ENCODE results near the gene PTPRS.

Gene PTPRS

DNA sequence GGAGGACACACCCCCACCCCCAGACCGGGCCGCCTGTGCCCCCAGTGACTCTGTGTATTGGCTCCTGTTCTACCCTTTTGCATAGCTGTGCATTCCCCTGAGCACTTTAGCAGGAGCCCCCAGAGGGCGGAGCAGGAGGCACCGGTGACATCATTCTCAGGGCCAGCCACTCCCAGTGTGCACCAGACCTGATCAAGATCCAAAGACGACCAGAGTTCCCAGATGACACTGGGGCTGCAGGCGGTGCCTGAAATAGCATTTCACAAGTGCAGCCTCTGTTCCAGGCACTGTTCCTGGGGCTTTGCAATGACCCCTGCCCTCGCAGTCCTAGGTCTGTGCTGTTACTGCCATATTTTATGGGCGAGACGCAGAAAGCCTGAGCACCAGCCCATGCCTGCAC lies 14.5 kb upstream of the PTPRS start:
- DNase-seq (ENCODE audit: low read depth): no peak

DNA sequence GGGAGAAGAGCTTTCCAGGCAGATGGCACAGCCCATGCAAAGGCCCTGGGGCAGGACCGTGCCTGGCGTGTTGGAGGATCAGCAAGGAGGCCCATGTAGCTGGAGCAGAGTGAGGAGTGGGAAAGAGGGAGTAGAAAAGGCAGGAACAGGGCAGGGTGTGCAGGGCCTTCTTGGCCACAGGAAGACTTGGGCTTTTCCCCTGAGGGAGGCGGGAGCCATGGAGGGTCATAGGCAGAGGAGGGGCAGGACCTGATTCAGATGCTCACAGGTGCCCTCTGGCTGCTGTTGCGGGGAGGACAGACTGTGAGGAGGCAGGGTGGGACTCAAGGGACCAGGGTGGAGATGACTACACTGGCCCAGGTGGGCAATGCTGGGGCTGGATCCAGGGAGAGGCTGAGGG lies 13.8 kb upstream of the PTPRS start:
- DNase-seq (ENCODE audit: low read depth): no peak

DNA sequence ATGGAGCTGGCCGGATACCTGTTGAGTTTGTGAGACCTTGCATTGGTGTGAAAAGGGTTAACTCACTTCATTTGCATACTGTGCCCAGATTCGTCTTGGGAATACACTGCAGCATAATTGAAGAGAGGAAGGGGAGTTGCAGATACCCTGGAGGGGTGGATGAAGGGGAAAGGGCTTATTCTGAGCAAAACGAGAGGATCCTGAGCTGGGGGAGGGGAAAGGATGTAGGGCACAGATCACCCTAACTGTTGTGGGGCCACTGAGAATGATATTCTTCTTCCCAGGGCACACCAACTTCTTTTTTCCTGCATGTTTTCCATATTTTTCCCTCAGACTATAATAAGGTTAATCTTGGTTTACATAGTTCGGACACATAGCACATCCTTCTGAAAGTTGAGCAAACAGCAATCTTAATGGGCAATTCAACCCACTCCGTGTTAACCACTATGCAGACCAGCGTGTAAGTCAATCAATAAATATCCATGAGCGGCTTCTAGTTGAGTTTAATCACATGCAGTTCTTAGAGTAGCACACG lies 11.7 kb upstream of the PTPRS start:
- DNase-seq (ENCODE audit: low read depth): no peak

DNA sequence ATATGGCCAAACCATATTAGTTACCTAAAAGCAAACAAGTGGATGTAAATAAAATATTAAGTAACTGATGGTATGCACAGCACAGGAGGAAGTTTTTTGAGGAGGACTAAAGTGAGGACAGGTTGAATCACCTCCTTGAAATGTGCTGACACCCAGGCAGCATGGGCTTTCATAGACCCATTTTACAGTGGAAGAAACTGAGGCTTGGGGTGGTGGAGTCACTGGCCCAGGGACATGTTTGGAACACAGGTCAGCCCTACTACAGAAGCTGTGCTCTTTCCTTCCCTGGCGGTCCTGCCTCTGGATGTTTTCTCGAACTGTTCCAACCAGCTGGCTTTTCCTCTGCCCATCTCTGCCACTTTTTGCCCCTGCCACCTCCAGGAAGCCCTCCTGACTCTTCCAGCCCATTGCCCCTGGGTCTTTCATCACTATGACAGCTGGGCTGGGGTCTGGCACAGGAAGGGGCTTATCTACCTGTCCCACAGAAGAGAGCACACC lies 11.2 kb upstream of the PTPRS start:
- DNase-seq (ENCODE audit: low read depth): no peak

- no peak for DNase-seq (ENCODE audit: low read depth)
These were observed 8.4 kb upstream of the PTPRS start for GRCh38 chr19:5349041-5349440.

- no peak for DNase-seq (ENCODE audit: low read depth)
These were observed 5.3 kb upstream of the PTPRS start for GRCh38 chr19:5345895-5346386.

DNA sequence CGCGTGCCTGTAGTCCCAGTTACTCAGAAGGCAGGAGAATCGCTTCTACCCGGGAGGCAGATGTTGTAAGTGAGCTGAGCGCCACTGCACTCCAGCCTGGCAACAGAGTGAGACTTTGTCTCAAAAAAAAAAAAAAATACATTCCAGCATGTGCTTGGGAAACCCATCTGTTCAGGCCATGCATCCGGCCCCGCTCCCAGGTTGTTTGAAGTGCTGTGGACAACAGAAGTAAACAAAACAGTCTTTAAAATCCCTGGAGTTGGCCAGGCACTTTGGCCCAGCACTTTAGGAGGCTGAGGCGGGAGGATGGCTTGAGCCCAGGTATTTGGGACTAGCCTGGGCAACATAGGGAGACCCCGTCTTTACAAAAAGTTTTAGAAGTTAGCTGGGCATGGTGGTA lies 3.2 kb upstream of the PTPRS start:
- no peak for DNase-seq (ENCODE audit: low read depth)

DNA sequence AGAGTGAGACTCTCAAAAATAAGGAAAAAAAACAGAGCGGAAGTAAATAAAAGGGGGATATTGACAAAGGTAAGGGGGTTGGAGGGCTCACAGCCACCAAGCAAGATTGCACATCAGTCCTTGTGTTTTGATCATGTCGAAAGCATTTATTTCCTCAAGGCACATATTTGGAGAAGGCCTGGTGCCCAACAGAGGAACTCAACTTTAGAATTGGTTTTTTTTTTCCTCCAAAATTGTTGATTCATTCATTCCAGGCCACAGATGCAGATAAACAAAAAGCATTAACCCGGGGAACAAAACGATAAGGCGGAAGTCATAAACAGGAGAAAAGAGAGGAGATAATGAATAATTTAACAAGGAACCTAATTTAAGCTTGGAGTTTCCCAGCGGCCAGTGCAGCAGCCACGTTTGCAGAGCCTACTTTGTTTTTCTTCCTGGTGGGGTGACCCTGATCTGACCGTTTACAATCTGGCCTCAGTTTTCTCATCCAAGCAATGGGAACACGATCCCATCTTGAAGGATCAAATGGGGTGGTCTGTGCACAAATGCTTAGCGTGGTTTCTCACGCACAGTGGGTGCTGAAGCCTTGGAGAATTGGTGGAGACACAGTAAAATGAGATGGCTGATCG lies 2.1 kb upstream of the PTPRS start:
- DNase-seq (ENCODE audit: low read depth): no peak

DNA sequence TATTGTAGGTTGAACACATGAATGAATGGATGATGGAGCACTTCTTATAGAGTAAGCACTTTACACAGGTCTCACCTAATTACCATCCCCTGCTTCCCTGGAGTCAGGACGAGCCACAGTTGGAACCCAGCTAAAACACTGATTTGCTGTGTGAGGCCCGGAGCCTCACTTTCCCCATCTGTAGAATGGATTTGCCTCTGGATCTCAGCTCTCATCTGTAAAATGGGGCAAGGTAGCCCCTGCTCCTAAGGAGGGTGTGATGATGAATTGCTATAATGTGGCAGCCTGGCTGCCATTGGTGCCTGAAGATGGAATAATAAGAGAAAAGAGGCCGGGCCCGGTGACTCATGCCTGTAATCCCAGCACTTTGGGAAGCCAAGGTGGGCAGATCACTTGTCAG lies 1.4 kb upstream of the PTPRS start:
- no peak for DNase-seq (ENCODE audit: low read depth)

DNA sequence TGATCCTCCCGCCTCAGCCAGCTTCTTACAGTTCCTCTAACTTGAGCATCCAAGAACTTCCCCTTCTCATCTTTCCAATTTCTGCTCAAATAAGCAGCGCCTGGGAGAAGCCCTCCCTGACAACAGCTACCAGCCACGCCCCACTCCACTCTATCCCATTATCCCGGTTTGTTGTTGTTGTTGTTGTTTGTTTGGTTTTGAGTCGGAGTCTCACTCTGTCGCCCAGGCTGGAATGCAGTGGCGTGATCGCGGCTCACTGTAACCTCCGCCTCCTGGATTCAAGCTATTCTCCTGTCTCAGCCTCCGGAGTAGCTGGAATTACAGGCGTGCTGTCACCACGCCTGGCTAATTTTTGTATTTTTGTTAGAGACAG lies 822 bp upstream of the PTPRS start:
- DNase-seq (ENCODE audit: low read depth): no peak

DNA sequence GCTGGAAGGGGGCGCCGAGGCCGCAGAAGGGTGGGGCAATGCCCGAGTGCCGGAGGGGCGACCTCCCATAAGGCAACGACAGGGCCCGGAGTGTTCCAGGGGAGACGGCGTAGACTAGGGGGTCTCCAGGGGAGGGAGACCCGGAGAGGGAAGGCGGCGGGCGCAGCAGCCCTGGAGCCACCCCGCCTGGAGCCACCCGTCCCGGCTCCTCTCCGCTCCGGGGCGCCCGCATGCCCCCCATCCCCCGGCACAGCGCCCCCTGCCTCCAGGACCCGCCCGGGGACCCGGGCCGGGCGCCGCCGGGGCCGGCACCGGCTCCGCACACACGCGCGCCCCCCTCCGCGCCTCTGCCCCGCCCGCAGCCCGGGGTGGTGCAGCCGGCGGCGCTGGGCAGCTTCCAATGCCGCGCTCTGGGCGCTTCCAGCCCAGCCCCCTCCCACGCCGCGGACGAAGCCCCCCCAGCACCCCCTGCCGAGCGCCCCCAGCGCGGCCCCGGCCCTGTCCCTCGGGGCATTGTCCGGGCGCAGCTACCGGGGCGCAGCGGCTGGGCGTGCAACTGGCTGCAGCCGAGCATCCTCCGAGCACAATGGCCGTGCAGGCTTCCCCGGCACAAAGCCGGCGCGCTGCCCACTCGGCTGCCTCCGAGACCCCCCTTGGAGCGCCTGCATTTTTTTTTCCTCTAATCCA lies 519 bp downstream of the PTPRS start:
- DNase-seq (ENCODE audit: low read depth): no peak

DNA sequence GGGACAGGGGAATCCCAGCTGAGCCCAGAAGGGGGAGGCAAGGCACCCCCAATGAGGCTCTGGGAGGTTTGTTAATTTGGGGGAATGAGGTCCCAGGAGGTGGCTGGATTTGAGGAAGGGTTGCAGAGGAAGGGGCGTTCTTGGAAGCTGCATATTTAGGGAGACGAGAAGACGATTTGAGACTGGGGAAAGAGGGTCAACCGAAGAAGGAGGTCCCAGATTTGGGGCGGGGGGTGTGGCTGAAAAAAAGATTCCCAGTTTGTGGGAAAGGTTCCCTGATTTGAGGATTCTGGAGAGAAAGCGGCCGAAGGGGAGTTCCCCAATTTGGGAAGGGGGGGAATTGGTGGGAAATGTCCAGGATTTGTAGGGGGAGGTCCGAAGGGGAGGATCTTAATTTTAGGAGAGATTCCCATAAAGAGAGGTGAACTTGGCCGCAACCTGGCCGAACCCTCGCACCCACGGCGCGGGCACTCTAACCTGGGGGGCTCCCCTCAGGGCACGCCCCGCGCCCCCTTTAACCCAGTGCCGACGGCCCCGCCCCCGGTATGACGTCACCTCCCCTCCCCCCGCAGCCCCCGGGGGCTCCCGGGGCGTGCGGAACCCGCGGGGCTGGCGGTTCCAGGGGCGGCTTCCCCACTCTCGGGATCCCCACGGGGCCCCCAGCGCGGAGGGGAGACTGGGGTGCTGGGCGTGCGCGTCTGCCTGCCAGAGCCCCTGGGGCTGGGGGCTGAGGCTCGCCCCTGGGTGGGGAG lies 1.2 kb downstream of the PTPRS start:
- no peak for DNase-seq (ENCODE audit: low read depth)

DNA sequence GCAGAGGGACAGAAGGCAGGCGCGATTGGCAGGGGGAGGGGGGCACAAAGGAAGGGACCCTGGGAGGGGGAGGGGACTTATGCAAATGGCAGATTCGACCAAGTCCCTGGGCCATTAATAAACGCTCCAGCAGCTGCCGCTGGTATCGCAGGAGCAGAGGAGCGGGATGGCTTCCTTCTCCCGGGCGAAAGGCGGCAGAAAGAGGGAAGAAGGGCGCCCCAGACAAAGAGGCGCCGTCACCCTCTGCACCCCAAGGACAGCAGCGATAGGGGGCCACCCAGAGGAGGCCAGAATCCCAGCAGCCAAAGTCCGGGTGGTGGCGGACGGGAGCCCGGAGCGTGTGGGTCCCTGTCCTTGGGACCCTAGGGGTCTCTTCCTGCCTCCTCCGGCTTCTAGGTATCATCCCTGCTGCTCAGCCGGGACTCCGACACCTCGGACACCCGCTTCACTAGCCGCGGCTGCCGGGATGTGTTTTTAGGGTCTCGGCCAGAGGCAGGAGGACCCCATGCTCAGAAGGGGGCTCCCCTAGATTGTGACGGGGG lies 1.9 kb downstream of the PTPRS start:
- no peak for DNase-seq (ENCODE audit: low read depth)

DNA sequence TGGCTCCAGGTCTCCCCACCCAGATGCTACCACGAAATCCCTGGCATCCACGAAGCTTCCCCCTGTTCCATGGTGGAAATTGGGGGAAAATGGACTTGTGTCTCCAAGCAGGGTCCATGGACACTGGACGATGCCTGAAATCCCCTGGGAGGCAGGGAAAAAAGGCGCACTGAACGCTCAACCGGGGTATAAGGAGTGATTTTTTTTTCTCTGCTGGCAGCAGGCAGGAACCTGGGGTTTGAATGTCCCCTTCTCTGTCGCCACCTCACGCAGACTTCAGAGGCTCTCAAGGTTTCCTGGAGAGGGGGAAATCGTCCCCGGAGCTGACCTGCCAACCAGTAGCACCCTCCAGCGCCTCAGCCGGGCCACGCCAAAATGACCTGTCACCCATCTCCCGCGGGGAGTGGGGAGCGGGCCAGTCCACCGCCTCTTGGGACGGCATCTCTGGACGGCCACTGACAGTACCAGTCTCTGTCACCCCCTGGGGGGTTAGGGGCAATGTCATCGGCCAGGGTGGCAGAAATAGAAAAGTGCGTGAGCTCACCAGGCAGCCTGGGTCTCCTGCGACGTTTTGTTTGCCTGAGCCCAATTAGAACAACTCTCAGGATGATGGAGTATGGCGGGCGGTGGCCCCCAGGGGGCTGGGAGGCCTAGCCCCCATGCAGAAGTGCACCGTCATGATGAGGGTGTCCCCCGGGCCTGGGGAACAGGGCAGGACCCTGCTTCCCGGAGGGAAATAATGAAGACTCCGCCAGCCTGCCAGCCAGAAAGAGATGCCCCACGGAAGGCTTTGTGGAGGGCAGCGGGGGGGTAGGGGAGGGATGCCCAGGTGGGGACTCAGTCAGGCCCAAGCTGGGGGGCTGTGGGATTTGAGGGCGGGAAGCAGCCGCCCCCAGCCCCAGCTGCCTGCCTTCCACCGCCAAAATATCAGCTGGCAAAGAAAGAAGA lies 2.6 kb downstream of the PTPRS start:
- DNase-seq (ENCODE audit: low read depth): no peak

- DNase-seq (ENCODE audit: low read depth): no peak
These were observed 3.5 kb downstream of the PTPRS start for GRCh38 chr19:5337126-5337525.

GRCh38 chr19:5336195-5336965 lies 4.2 kb downstream of the PTPRS start:
- DNase-seq (ENCODE audit: low read depth): no peak

- no peak for DNase-seq (ENCODE audit: low read depth)
These were observed 5.0 kb downstream of the PTPRS start for GRCh38 chr19:5335593-5335992.

GRCh38 chr19:5334824-5335500 lies 5.7 kb downstream of the PTPRS start:
- DNase-seq (ENCODE audit: low read depth): no peak

DNA sequence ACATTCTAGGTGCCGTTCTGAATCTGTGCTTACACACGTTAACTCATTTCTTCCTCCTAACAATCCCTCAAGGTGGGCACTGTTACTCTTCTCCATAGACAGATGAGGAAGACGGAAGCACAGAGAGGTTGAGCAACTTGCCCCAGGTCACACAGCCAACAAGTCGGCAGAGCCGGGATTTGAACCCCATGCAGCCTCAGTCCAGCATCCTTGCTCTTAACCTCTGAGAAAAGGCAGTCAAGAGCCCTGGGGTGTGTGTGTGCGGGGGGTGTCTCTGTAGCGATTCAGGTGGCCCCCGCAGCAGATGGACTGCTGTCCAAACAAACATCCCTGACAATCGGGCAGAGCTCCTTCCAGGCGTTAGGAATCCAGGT lies 6.3 kb downstream of the PTPRS start:
- DNase-seq (ENCODE audit: low read depth): no peak
